Retina (tissue), 1 donor: ENCODE results near the gene HSD11B2.

Source experiments
- DNase-seq: peaks from one replicate; pipeline ENCODE4 v3.0.0-alpha.2; 2016

Gene HSD11B2

DNA sequence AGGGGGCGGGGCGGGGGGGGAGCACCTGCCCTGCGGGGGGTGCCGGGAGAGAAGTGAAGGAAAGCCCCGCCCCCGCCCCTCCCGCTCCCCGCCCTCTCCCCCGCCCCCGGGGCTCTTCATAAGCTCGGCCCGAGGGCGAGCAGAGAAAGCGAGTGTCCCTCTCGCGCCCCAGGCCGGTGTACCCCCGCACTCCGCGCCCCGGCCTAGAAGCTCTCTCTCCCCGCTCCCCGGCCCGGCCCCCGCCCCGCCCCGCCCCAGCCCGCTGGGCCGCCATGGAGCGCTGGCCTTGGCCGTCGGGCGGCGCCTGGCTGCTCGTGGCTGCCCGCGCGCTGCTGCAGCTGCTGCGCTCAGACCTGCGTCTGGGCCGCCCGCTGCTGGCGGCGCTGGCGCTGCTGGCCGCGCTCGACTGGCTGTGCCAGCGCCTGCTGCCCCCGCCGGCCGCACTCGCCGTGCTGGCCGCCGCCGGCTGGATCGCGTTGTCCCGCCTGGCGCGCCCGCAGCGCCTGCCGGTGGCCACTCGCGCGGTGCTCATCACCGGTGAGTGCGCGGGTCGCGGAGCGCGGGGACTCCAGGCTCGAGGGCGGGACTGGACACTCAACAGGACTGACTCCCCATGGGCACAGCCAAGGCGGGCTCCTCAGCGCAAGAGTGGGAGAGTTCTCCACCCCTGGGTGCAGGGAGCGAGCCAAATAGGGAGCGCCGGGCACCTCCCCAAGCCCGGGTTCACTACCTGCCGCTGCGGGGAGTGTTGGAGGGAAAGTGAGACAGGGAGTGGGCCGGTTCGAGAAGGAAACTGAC is at the start of gene HSD11B2:
TSS of gene HSD11B2 (plus strand) at position 145 of the 798 bp plus-strand sequence. CDS start at position 273, 128 bp downstream.
- peak; percentile 65 for DNase-seq

DNA sequence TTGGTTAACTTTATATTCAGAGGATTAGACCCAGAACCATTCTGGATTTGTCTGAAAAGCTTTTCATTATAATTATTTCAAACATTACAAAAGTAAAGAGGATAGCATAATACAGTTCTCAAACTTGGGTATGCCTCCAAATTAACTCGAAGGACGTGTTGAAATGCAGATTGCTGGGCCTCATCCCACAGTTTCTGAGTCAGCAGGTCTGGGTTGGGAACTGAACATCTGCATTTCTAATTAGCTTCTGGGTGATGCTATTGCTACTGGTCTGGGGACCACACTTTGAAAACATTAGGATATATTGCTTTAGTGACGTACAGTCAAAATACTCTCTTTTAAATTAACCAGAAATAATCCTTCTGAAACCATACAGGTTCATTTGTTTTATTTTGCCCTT is 47.6 kb upstream of the HSD11B2 start:
- DNase-seq = no peak

DNA sequence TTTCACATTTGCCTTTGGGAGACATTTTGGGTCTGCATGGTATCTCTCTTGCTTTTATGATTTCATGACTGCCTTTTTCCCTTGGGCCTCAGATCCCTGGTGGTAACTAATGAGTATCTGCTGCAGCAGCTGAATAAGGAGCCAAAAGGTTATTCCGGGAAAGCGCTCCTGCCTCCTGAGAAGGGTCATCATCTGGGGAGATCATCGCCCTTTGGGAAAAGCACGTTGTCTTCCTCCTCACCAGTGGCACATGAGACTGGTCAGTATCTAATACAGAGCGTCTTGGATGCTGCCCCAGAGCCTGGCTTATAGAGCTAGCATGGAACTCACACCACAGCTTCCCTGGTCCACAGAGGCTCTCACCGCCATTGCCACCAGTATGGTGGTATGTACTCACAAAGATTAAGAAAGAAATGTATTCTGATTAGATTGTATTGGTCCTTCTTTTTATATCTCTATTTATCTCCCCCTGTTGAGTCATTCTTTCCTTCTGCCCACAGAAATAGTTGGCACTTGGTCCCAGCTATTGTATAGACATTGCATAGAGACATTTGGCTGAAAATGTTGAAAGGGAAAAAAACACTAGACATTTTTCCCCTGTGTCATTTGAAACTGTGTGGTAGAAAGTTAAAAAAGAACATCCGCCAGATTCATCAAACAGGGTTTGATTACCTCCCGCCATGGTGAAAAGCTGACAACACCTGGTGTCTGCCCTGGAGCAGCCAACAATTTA is 46.0 kb upstream of the HSD11B2 start:
- no peak for DNase-seq

DNA sequence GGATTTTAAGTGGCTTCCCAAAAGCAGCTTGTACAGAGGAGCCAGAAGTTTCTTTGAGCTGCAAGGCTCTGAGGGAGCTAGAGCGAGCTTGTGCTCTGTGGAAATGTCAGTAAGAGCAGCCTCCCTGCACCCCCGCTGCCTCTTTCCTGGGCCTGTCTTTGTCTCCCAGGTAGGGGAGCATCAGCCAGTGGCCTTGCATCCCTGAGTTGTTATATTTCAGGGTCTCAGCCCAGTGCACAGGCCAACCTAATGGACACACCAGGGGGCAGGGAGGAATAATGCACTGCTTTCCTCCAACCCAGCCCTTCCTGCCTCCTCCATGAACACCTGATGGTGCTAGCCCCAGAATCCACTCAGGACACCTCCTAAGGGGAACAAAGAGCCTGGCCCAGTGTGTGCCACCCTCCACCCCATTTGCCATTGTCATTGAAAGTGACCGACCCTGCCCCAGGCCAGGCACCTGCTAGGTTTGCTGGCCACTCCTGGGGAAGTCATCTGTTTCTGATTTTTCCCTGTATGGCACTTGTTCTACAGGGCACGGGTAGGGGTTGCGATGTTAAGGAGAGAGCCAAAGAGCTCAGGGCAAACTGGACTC is 44.0 kb upstream of the HSD11B2 start:
- no peak for DNase-seq

DNA sequence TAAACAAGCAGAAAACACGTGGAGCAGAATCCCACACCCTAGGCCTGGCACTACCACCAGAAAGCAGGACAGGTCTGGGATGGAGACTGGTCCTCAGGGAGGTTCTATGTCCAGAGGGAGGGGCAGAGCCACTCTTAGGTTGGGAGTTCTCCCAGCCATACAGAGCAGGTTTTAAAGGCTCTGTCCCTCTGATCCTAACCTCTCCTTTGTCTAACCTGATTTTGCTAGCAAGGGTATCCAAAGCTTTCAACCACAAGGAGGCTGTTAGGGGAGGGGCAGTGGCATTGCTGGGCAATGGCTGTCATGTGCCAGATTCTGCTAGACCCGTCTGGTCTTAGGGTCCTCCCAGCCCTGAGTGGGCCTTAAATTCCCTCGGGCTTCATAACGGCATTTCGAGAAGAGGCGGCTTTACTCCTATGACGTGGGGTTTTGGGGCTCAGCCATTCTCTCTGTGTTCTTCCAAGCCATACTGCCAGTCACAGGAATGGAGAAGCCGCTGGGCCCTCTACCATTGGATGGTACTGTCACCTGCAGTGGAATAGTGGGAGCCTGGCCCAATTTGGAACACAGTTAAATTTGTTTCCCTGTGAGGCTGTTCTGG is 43.3 kb upstream of the HSD11B2 start:
- no peak for DNase-seq

DNA sequence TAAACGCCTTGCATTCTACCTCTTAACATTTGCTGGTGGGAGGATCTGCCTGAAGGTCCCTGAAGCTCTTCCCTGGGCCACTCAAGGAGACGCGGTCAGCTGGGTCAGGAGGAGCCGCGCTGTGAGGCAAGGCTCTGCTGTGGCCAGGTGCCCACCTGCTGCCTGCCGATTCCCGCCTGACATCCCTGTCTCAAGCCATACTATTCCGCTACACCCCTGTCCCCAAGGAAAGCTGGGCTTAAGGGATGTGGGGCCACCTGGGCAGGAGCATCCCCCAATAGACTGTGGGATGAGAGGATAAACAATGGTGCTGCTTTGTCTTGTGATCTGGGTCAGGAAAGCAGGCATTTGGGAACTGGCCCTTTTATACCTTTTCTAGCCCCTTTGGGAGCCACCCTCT is 42.7 kb upstream of the HSD11B2 start:
- DNase-seq = no peak

DNA sequence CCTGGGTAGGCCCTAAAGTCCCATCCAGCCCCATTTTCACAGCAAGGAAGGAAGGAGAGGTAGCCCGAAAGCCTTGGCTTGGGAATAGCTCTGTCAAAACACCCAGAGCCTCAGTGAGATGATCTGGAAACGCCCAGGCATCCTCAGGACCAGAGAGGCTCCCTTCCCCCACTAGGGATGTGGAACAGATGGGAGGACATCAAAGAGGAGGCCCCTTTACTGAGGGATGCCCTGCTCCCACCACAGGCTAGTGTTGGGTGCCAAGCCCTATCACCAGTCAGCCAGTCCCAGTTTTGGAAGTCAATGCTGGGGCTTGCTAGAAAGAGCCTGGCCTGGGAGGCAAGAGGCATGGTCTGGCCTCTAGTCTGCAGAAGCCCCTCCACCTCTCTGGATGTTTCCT is 42.3 kb upstream of the HSD11B2 start:
- DNase-seq = no peak

DNA sequence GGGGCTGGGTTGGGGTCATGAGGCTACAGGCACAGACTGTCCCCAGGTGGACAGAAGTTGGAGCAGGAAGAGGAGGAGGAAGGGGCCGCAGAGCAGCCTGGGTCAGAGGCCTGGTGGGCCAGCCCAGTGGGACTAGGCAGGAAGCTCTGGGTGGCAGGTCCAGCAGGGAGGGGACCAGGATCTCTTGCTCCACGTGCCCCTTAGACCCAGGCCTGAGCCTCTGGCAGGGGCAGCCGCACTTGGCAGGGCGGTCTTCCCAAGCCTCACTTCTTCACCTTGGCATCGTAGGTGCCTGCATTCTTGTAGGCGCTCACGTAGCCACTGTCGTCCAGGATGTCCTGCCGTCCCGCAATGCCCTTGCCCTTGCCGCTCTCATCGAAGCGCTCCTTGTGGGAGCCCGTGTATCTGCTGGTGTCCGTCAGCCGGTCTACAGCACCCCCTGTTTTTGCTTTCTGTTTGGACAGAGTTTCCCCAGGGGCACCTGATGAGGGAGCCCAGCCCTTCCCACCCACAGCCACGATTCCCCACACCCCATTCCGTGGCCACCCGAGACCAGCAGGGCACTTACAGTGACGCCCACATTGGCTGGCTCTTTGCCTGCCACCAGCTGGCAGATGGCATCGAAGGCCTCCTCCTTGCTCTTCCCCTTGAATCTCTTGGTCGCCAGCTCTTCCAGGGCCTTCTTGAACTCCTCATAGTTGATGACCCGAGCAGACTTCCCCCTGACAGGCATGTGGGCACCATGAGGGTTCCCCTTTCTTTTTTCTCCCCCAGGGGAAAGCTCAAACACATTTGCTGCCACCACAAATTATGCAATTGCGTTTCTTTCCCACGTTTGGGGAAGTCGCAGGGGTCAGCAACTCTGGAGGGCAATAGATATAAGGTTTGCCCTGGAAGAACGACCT is 40.8 kb upstream of the HSD11B2 start:
- no peak for DNase-seq

DNA sequence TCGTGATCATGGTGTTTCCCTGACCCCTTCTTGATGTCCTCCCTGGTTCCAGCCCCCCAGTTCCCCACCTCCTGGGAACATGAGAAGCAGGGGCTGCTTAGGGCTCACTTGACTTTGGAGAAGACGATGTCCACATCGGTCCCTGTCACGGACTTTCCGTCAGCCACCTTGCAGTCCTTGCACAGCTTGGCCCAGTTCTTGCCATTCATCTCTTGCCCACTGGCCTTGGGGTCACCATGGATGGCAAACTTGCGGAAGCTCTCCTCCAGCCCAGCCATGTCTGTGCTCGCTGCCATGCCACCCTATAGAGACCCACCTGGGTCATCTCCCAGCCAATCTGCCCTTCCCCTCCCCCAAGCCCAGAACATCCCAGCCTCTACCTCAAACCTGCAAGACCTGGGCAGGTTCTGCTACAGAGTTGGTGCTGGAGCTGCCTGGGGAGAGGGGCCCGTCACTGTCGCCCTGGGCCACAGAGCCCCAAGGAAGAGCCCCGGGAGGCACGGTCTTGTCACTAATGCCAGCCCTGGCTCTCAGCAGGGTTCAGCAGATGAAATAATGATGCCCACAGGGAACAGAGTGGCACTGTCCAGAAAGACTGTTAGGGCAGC is 40.0 kb upstream of the HSD11B2 start:
- no peak for DNase-seq

DNA sequence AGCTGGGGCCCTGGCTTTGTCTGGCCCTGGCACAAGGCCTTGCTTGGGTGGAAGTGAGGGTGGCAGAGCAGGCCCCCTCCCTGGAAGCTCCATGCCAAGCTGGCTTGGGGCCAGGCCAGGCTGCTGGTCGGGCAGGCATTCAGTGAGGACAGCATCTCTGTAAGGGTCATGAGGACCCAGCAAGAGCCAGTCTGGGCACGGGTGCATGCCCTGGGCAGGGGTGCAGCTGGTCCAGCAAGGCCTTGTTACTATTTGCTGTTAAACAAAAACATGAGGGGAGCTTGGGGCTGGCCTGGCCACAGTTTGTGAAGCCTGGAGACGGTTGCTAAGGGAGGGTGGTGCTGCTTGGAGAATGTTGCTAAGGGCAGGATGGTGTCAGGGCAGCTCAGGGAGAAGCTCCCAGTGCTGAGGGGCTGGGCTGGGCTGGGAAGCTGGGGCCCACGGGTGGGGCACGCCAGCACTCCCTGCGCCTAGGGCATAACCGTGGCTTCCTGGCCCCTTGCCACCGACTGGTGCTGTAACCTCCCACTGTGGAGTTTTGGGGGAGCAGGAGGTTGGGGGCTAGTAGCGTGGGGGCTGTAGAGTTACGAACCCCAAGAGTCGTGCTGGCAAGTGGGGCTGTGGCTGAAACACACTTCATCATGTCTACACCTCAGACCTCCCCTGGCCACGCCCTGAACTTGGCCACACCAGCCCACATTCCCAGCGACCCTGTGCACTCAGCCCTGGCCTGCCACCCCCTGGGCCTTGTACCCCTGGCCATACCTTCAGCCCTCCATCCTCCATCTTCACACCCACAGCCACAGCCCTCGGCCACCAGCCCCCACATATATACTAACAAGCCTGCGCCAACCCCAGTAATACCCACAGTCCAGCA is 39.3 kb upstream of the HSD11B2 start:
- DNase-seq = peak; percentile 49

DNA sequence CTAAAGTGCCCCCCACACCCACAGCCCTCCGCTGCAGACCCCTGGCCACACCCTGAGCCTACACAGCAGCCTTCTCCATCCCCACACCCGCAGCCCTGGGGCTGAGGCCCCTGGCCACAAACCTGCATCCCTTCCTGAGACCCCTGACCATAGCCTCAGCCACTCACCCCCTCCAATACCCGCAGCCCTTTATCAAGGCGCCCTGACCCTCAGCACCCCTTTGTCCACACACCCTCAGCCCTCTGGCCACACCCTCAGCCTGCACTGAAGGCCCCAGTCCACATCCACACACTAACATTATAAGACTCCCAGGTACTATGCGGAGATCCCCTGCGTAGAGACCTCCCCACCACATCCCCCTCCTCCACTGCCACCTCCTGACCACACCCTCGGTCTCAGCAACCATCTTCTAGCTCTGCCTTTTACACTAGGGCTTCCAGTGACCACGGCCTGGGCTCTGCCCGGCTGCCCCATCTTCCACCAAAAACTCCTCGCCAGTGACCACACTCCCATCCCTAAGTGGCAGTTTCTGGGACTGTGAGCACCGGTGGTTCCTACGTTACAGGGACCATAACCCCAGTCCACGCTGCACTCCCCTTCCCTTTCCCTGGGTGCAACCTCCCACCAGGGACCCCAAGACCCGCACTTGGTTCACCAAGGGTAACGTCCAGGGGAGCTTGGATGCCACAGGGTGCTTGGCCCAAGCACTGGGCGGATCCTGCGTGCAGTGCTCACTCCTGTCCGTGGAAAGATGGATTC is 38.4 kb upstream of the HSD11B2 start:
- peak; percentile 41 for DNase-seq

DNA sequence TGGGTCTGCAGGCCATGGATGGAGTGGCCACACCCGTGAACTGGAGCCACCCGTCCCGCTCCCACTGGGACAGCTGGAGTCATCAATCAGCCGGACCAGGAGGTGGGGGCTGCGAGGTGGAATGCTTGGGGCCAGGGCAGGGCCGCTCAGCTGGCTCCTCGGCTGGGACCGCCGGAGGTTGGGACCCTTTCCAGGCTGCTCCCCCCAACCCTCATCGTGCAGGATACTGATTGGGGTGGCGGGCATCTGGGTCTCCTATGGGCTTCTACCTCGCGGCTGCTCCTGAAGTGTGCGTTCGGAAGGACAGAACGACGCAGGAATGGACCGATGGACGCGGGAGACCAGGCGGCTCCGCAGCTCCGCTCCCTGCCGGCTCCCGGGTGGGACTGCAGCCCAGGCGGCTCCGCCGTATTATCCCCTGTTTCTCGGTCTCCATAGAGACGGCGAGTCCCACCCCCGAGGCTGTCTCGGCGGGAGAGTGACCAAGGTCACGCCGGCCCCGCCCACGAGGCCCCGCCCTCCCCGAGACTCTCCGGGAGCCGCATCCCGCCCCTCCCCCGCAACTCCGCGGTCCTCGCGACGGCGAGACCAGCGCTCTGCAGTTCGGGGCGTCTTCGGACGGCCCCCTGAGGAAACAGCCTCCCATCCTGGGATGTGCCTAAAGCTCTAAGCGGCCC is 37.7 kb upstream of the HSD11B2 start, which contains the start of gene TPPP3:
TSS of gene TPPP3 (minus strand) at position 388 of the 677 bp plus-strand sequence. CDS start 2,387 bp downstream, outside the sequence.
- peak; percentile 92 for DNase-seq

DNA sequence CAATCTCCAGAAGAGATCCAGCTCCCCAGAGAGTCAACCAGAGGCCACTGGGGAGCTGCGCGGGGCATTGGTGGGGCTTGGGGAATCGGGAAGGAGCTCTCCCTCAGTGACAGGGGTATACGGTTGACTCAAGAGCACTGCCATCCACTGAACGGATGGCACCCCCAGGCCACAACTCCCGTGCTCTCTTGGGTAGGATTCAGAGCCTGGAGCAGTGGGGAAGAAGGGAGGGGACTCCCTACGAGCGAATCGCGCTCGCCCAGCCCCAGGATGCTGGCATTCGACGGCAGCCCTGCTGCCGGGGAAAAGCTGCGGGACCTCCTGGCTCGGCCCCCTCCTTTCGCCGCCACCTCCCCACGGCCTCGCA is 37.1 kb upstream of the HSD11B2 start:
- DNase-seq = peak; percentile 84

DNA sequence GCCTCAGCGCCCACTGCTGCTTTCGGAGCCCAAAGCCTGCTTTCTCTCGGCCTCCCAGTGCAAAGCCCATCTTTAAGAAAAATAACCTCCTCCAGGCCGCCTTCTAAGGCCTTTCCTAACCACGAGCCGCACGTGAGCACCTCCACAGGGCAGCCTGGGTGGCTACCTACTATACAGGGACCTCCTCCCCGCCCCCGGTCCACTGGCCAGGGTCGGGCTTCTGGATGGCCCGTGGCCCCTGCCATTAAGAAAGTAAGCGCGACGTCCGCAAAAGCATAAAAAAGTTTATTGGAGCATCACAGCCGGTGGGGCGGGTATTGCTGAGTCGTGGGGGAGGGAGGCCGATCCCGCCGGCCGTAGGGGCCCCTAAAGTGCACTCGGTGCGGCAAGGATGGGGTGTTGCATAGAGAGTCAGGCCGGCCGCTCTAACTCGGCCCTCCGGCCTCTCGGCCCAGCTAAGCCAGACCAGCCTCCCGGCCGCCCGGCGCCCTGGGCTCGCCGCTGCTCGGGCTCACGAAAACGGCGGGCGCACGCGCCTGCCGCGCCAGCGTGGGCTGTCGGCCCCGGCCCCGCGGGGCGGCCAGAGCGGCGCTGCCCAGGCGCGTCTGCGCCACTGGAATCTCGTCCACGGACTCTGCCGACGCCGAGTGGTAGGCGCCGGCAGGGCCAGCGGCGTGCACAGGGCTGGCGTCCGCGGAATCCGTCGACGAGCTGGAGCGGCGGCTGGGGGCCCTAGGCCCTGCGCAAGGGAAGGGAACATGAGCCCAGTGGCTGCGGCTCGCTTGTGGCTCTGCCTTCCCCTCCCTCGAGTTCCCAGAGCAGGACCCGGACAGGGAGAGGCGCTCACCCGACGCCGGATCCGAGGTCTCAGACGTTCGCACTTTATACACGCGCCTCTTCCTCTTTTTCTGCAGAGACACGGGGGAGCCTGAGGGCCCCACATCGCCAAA is 36.5 kb upstream of the HSD11B2 start:
- DNase-seq = peak; percentile 61

DNA sequence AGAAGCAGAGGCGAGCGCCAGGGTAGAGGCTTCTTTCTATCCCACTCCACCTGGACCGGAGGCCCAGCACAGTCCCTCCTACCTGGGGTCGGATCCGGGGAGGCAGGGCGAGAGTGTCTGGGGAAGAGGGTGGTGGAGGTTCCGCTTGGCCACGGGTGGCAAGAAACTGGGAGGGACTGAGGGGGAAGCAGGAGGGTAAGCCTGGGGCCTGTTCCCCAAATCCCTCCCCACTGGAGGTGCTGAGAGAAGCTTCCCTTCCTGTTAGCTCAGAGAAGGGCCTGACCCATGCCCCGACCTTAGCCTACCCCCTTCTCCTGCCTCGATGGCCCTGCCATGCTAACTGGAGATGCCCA is 35.8 kb upstream of the HSD11B2 start:
- no peak for DNase-seq

DNA sequence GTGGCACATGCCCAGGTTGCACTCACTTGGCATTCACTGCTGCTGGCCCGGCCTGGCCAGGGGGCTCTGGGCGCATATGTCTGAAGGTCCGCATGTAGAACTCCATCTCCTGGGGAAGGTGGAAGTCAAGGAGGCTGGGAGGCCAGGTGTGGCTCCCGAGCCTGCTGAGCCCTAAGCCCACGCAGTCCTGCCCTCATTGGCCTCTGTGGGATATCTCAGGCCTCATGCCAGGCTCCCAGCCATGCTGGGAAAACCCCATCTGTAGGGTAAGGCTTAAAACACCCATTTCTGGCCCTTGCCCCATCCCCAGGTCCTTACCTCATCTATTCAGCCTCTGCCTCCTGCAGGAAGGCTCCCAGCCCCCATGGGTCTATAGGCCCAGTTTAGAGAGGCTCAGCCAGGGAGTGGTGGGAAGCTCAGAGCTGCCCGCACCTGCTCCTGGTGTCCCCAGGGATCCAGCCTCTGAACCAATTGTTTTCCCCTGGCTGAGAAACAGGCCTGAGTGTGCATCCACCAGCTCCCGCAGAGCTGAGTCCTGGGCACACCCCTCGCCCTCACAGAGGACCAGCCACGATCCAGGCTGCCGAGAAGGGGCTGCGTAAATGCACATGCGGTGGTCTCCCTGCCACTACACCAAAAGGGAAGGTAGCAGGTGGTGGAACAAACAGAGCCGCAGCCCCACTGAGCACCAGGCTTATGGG is 35.3 kb upstream of the HSD11B2 start:
- DNase-seq = peak; percentile 88

DNA sequence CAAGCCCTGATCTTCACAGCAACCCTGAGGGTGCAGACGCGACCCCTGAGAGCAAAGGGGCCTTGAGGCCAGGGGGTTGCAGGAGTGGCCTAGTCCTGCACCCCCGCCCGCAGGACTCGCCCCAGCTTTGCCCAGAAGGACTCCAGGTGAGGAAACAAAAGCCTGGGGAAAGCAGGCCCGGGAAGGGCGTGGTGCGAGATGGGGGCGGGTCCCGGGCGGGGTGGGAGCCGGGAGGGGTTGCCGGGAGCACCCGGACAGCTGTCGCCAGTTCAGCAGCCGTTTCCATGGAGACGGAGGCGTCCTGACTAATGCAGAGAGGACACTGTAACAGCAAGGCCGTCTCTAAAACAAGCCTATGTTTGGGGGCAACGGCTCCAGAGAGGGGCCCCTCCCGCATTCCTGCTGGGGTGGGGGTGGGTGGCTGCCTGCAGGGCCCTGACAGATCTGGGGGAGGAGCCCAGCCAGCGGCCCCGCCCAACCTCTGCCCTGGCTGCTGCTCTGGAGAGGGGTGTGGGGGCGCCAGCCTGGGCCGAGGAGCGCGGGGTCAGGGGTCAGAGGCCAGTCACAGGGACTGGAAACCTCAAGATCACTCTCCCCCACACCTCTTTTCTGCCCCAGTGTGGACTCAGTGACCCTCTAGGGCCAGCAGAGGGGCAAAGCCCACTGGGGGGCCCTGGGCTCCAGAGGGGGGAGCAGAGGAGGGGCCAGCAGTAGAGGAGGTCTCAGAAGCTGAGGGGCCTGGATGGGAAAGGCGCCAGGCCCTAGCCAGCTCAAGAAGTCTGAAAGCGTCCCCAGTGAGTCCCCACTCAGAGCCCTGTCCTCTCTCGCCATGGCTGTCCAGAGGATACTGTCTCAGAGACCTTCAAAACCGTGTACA is 34.5 kb upstream of the HSD11B2 start:
- peak; percentile 91 for DNase-seq
